GM12878 (cell line): ENCODE data around the gene CAPZB. TPM values are rescaled to one million over a fixed set of nuclear protein-coding genes. Genes with fewer than 3 reads are reported as not detected.

Experiments
- ATAC-seq: fragments of 200-7000 bp; cut with Tn5 transposase; 3 replicates; pipeline ENCODE4 v1.9.1; 2020; ENCODE audit warnings: mild to moderate bottlenecking, moderate library complexity
- BruUV-seq: library from RNA; stranded (reverse); fragments of 400-500 nt; replicated peaks from 2 replicates; lab custom pipeline; 2021; lab: Mats Ljungman, UMichigan
- CTCF ChIA-PET: fragments of 300-600 bp; sonication (Branson Sonifier 250); formaldehyde crosslinking; extraction: SDS; loops from one replicate; lab custom pipeline; 2021; ENCODE audit warnings: inconsistent platforms; lab: Yijun Ruan, JAX
- POLR2A ChIA-PET: fragments of 350-600 bp; formaldehyde crosslinking; extraction: SDS; loops from one replicate; lab custom pipeline; 2021; ENCODE audit warnings: inconsistent platforms; lab: Charles Lee
- RAD21 ChIA-PET: fragments of 300-600 bp; sonication (Branson Sonifier 250); formaldehyde crosslinking; loops from one replicate; lab custom pipeline; 2023; ENCODE audit warnings: antibody characterized with exemption; ENCODE audit not compliant: unreplicated experiment; lab: Charles Lee
- SMC1A ChIA-PET: fragments of 300-600 bp; sonication (Branson Sonifier 250); formaldehyde crosslinking; loops from one replicate; lab custom pipeline; 2023; ENCODE audit not compliant: unreplicated experiment, uncharacterized antibody; lab: Charles Lee
- DNase-seq: peaks from one replicate; pipeline ENCODE4 v3.0.0-alpha.2; 2011; ENCODE audit warnings: low read depth, low spot score
- FAIRE-seq: peaks from 3 replicates; lab custom pipeline; 2011; peaks lifted over from hg19 to GRCh38; lab: Jason Lieb, UNC
- H2AFZ ChIP-seq: 2 replicates; pipeline ENCODE4 v1.6.0; 2011; ENCODE audit warnings: low read depth, low read length, control low read depth; ENCODE audit not compliant: control insufficient read depth
- H3K27ac ChIP-seq: 2 replicates; pipeline ENCODE4 v1.5.1; 2011; ENCODE audit warnings: control low read depth; ENCODE audit not compliant: control insufficient read depth, insufficient read depth
- H3K27me3 ChIP-seq, 2 experiments: replicated peaks in 1 of 2; 2 replicates each; pipeline versions ENCODE4 v1.6.0 to v1.6.1; 2011; ENCODE audit warnings: low read length in 1 of 2; ENCODE audit not compliant: control insufficient read depth in 2 of 2, insufficient read depth in 2 of 2
- H3K36me3 ChIP-seq, 2 experiments: 2 replicates each; pipeline ENCODE4 v1.5.1; 2011; ENCODE audit warnings: low read length in 1 of 2; ENCODE audit not compliant: control insufficient read depth in 2 of 2, insufficient read depth in 2 of 2
- H3K4me1 ChIP-seq: 2 replicates; pipeline ENCODE4 v1.6.1; 2011; ENCODE audit warnings: mild to moderate bottlenecking, low read length, moderate library complexity, mixed read lengths; ENCODE audit not compliant: control insufficient read depth, insufficient read depth
- H3K4me2 ChIP-seq: 2 replicates; pipeline ENCODE4 v1.6.0; 2011; ENCODE audit warnings: control low read depth; ENCODE audit not compliant: control insufficient read depth, insufficient read depth
- H3K4me3 ChIP-seq: fragments of 200-600 bp; sonication (generic); 2 replicates; pipeline ENCODE4 v1.5.1; 2016
- H3K79me2 ChIP-seq: 2 replicates; pipeline ENCODE4 v1.6.0; 2011; ENCODE audit warnings: low read length; ENCODE audit not compliant: control insufficient read depth, insufficient read depth
- H3K9ac ChIP-seq: 2 replicates; pipeline ENCODE4 v1.8.0; 2011; ENCODE audit warnings: low read length, control low read depth, mixed read lengths; ENCODE audit not compliant: control insufficient read depth, insufficient read depth
- H3K9me3 ChIP-seq: replicated peaks from 3 replicates; pipeline ENCODE4 v1.5.1; 2011; ENCODE audit warnings: mild to moderate bottlenecking, low read length; ENCODE audit not compliant: control insufficient read depth, insufficient read depth
- H4K20me1 ChIP-seq: 2 replicates; pipeline ENCODE4 v1.6.0; 2011; ENCODE audit not compliant: control insufficient read depth, insufficient read depth
- ATF7 ChIP-seq: fragments of 450-650 bp; IDR thresholded peaks from 2 replicates; pipeline ENCODE4 v1.6.1; 2016; ENCODE audit warnings: low read depth, mild to moderate bottlenecking
- BACH1 ChIP-seq: fragments of 450-650 bp; IDR thresholded peaks from 2 replicates; pipeline ENCODE4 v1.6.1; 2017; ENCODE audit warnings: mild to moderate bottlenecking, borderline replicate concordance
- CHD2 ChIP-seq: IDR thresholded peaks from 2 replicates; pipeline ENCODE4 v1.6.1; 2011; ENCODE audit warnings: low read depth, low read length, improper control_type of control experiment, borderline replicate concordance
- GABPA ChIP-seq: IDR thresholded peaks from 2 replicates; pipeline ENCODE4 v1.6.1; 2014; ENCODE audit warnings: antibody characterized with exemption, low read depth, mild to moderate bottlenecking, inconsistent platforms
- JUND ChIP-seq: IDR thresholded peaks from 2 replicates; pipeline ENCODE4 v1.6.1; 2012; ENCODE audit warnings: low read depth, mild to moderate bottlenecking, low read length, improper control_type of control experiment, moderate library complexity
- PKNOX1 ChIP-seq: fragments of 450-650 bp; IDR thresholded peaks from 2 replicates; pipeline ENCODE4 v1.6.1; 2016; ENCODE audit warnings: mild to moderate bottlenecking
- RELA ChIP-seq: fragments of 450-650 bp; IDR thresholded peaks from 2 replicates; pipeline ENCODE4 v1.8.0; 2014; ENCODE audit warnings: borderline replicate concordance; ENCODE audit not compliant: partially characterized antibody
- WGBS: methylation state at CpG from one replicate; pipeline ENCODE4 v1.1.6; 2016; ENCODE audit warnings: low lambda C conversion rate; ENCODE audit not compliant: insufficient replicate concordance, insufficient coverage; ENCODE audit errors: missing lambda C conversion rate; 5-methylcytosine and 5-hydroxymethylcytosine counted together
- in situ Hi-C: fragments of 300-500 bp; cut with MboI; formaldehyde crosslinking; loops from 9 replicates; pipeline ENCODE4 v1.14.3; 2018; ENCODE audit warnings: mixed read lengths
- intact Hi-C: fragments of 100-400 bp; cut with micrococcal nuclease; formaldehyde crosslinking; loops from one replicate; pipeline ENCODE4 v1.14.2; 2022; ENCODE audit not compliant: unreplicated experiment
- polyA plus RNA-seq, 11 experiments: library from polyadenylated mRNA; depleted of rRNA in 4 of 11; unstranded in 6 of 11; stranded (reverse) in 5 of 11; fragments of >200 nt; fragmentation: Nextera tagmentation in 4 of 11; fragmentation: Illumina TruSeq in 1 of 11; extraction: Ambion mirVana in 4 of 11; extraction: Trizol in 1 of 11; gene quantifications; 1 replicate in 1 of 11; 2 replicates in 10 of 11; pipeline versions ENCODE4 v1.2.1 to v1.2.3, GENCODE V29; 2011 to 2016; ENCODE audit warnings: inconsistent platforms in 2 of 11, missing spikeins in 2 of 11, low read depth in 1 of 11
- total RNA-seq, 4 experiments: library from RNA; depleted of rRNA in 3 of 4; stranded (reverse); fragments of >200 nt in 3 of 4; fragmentation: Illumina TruSeq in 1 of 4; extraction: Trizol in 1 of 4; gene quantifications; 2 replicates each; pipeline versions ENCODE4 v1.2.1 to v1.2.3, GENCODE V29; 2013 to 2021

CAPZB gene
- total and polyA plus RNA-seq, 10 of the 15 experiments (the other 5 are each of a cell fraction or from before 2014, with no cell fraction given): 104 to 454 (median 213) TPM

- no TSS peak for BruUV-seq
- no peak for FAIRE-seq
- RAD21 ChIA-PET: no interaction called here
- TF ChIP-seq RELA (no peak), PKNOX1 (no peak), CHD2 (no peak), GABPA (no peak), ATF7 (no peak), BACH1 (no peak), JUND (no peak)
- TF ChIP-seq, all 136 proteins: peak for 0
- Histone ChIP-seq H3K9me3 (no peaks in the 10 kb centered on the region), H3K4me2 (no peak overlapping the region), H3K79me2 (peaks cover 65% of the 10 kb centered on the region), H3K4me3 (no peak overlapping the region), H3K27ac (no peak overlapping the region), H4K20me1 (peaks cover 10% of the 10 kb centered on the region), H3K9ac (no peak overlapping the region), H3K4me1 (no peaks in the 10 kb centered on the region), H3K36me3 (peaks cover 11 to 19% of the 10 kb centered on the region in 2 experiments), H2AFZ (no peak overlapping the region), H3K27me3 (no peaks in the 10 kb centered on the region)
- intact Hi-C loops: no loop called here
- 78% methylated on average over 5 of the region's 5 CpGs for WGBS
- ChIA-PET CTCF (interaction anchor here (0.6 kb wide), 1 partner anchor 32 kb away, joined by 3 read pairs; no protein-coding TSS in a partner anchor), SMC1A (interaction anchor here (1.1 kb wide), 1 partner anchor 32 kb away, joined by 5 read pairs; no protein-coding TSS in a partner anchor), POLR2A (interaction anchor here (0.7 to 0.9 kb wide), 3 partner anchors 12 to 111 kb away, joined by 5 to 9 read pairs (median 8); partner anchors contain the start of genes AKR7A2 and SLC66A1)
- DNase-seq: no peak
- in situ Hi-C loops: no loop called here
- ATAC-seq: no peak
Observed at GRCh38 chr1:19423130-19423529, 62.2 kb downstream of the CAPZB start.
